HEK293T (cell line): ENCODE results near the gene TEX12.
"Not testable (repeated sequence)": the region's sequence is repeated elsewhere in the genome, so short reads cannot be mapped to it uniquely, and the experiment has no call there.

Experiments used
- CTCF ChIA-PET: fragments of 350-600 bp; formaldehyde crosslinking; extraction: SDS; loops from one replicate; lab custom pipeline; 2021; ENCODE audit warnings: antibody characterized with exemption, inconsistent platforms; lab: Yijun Ruan, JAX
- POLR2A ChIA-PET: fragments of 350-600 bp; formaldehyde crosslinking; extraction: SDS; loops from one replicate; lab custom pipeline; 2020; ENCODE audit warnings: antibody characterized with exemption, inconsistent platforms; lab: Yijun Ruan, JAX
- DNase-seq: peaks from one replicate; pipeline ENCODE4 v3.0.0; 2012; ENCODE audit warnings: mixed read lengths; ENCODE audit errors: extremely low spot score
- ARNT ChIP-seq: fragments of 450-650 bp; IDR thresholded peaks from 2 replicates; pipeline ENCODE4 v1.6.1; 2017; ENCODE audit warnings: mild to moderate bottlenecking
- BHLHE40 ChIP-seq: fragments of 450-650 bp; IDR thresholded peaks from 2 replicates; pipeline ENCODE4 v1.6.1; 2016; ENCODE audit warnings: mild to moderate bottlenecking, moderate library complexity, borderline replicate concordance
- CTBP1 ChIP-seq: fragments of 450-650 bp; IDR thresholded peaks from 2 replicates; pipeline ENCODE4 v1.6.1; 2016; ENCODE audit warnings: borderline replicate concordance
- ELF4 ChIP-seq: fragments of 450-650 bp; IDR thresholded peaks from 2 replicates; pipeline ENCODE4 v1.6.1; 2017; ENCODE audit warnings: antibody characterized with exemption
- FOXA1 ChIP-seq: fragments of 450-650 bp; IDR thresholded peaks from 2 replicates; pipeline ENCODE4 v1.6.1; 2016; ENCODE audit warnings: mild to moderate bottlenecking
- FOXK2 ChIP-seq: fragments of 450-650 bp; IDR thresholded peaks from 2 replicates; pipeline ENCODE4 v1.6.1; 2016; ENCODE audit warnings: mild to moderate bottlenecking
- FOXM1 ChIP-seq: fragments of 450-650 bp; IDR thresholded peaks from 2 replicates; pipeline ENCODE4 v1.6.1; 2017; ENCODE audit warnings: mild to moderate bottlenecking, borderline replicate concordance
- HDGF ChIP-seq: fragments of 450-650 bp; IDR thresholded peaks from 2 replicates; pipeline ENCODE4 v1.6.1; 2017; ENCODE audit warnings: antibody characterized with exemption, borderline replicate concordance
- L3MBTL2 ChIP-seq: fragments of 450-650 bp; conservative IDR thresholded peaks from 2 replicates; pipeline ENCODE4 v1.6.1; 2016; ENCODE audit warnings: mild to moderate bottlenecking
- LEF1 ChIP-seq: fragments of 450-650 bp; IDR thresholded peaks from 2 replicates; pipeline ENCODE4 v1.6.1; 2017; ENCODE audit warnings: mild to moderate bottlenecking, borderline replicate concordance
- NFRKB ChIP-seq: fragments of 450-650 bp; IDR thresholded peaks from 2 replicates; pipeline ENCODE4 v1.6.1; 2016; ENCODE audit warnings: mild to moderate bottlenecking, moderate library complexity
- PKNOX1 ChIP-seq: fragments of 450-650 bp; IDR thresholded peaks from 2 replicates; pipeline ENCODE4 v1.6.1; 2016
- SP1 ChIP-seq: fragments of 450-650 bp; IDR thresholded peaks from 2 replicates; pipeline ENCODE4 v1.6.1; 2017
- SUZ12 ChIP-seq: fragments of 450-650 bp; IDR thresholded peaks from 2 replicates; pipeline ENCODE4 v1.6.1; 2016; ENCODE audit warnings: mild to moderate bottlenecking
- TARDBP ChIP-seq: fragments of 450-650 bp; IDR thresholded peaks from 2 replicates; pipeline ENCODE4 v1.6.1; 2016
- ZNF384 ChIP-seq: fragments of 450-650 bp; IDR thresholded peaks from 2 replicates; pipeline ENCODE4 v1.6.1; 2016

Gene TEX12

GRCh38 chr11:112186304-112186703 lies 19.1 kb downstream of the TEX12 start:
- no peak for TF ChIP-seq ARNT
- no peak for TF ChIP-seq SUZ12
- no peak for TF ChIP-seq BHLHE40
- TF ChIP-seq TARDBP: no peak
- no peak for TF ChIP-seq L3MBTL2
- TF ChIP-seq LEF1: no peak
- TF ChIP-seq ZNF384: no peak
- no peak for TF ChIP-seq PKNOX1
- no peak for TF ChIP-seq SP1
- no peak for TF ChIP-seq ELF4
- no peak for TF ChIP-seq NFRKB
- no peak for TF ChIP-seq CTBP1
- TF ChIP-seq HDGF: no peak
- no peak for TF ChIP-seq FOXM1
- POLR2A ChIA-PET: no interaction called here
- CTCF ChIA-PET: interaction anchor here (1.0 kb wide), 1 partner anchor 11 kb away, joined by 3 read pairs; the partner anchor contains the start of gene BCO2
- DNase-seq: no peak

- POLR2A ChIA-PET, CTCF ChIA-PET, DNase-seq: not testable (repeated sequence)
Observed at GRCh38 chr11:112195113-112195512, 27.9 kb downstream of the TEX12 start.

GRCh38 chr11:112195951-112196351 lies 28.8 kb downstream of the TEX12 start:
- ChIA-PET POLR2A (no interaction called here), CTCF (interaction anchor here (0.7 kb wide), 2 partner anchors 21 to 1889 kb away, joined by 3 read pairs; partner anchors contain the start of gene BCO2)
- no peak for TF ChIP-seq SUZ12
- no peak for TF ChIP-seq ELF4
- no peak for TF ChIP-seq L3MBTL2
- no peak for TF ChIP-seq FOXK2
- TF ChIP-seq HDGF: no peak
- TF ChIP-seq NFRKB: no peak
- TF ChIP-seq SP1: no peak
- TF ChIP-seq CTBP1: no peak
- DNase-seq: no peak

- CTCF ChIA-PET: interaction anchor here (0.7 kb wide), 1 partner anchor 1888 kb away, joined by 3 read pairs; no protein-coding TSS in a partner anchor
- POLR2A ChIA-PET: no interaction called here
- no peak for TF ChIP-seq ELF4
- TF ChIP-seq HDGF: no peak
- no peak for TF ChIP-seq FOXM1
- no peak for TF ChIP-seq SUZ12
- no peak for TF ChIP-seq L3MBTL2
- TF ChIP-seq PKNOX1: no peak
- TF ChIP-seq ZNF384: no peak
- no peak for TF ChIP-seq TARDBP
- no peak for DNase-seq
Observed at GRCh38 chr11:112196519-112197087, 29.4 kb downstream of the TEX12 start.

- CTCF ChIA-PET, DNase-seq, POLR2A ChIA-PET: not testable (repeated sequence)
Observed at GRCh38 chr11:112199101-112199500, 31.9 kb downstream of the TEX12 start.

- DNase-seq: no peak
- POLR2A ChIA-PET: no interaction called here
- CTCF ChIA-PET: interaction anchor here (0.6 to 0.8 kb wide), 2 partner anchors 79 to 914 kb away, joined by 3 to 8 read pairs; no protein-coding TSS in a partner anchor
- TF ChIP-seq ELF4 (no peak), FOXK2 (no peak), HDGF (no peak), L3MBTL2 (no peak), ZNF384 (no peak), NFRKB (no peak), LEF1 (no peak), BHLHE40 (no peak), TARDBP (no peak), CTBP1 (no peak), FOXM1 (no peak), FOXA1 (no peak), PKNOX1 (no peak), SP1 (no peak), SUZ12 (no peak), ARNT (no peak)
Observed at GRCh38 chr11:112200252-112200651, 33.1 kb downstream of the TEX12 start.

- CTCF ChIA-PET: interaction anchor here (0.6 kb wide), 1 partner anchor 11 kb away, joined by 3 read pairs; no protein-coding TSS in a partner anchor
- TF ChIP-seq PKNOX1 (no peak), SP1 (no peak), LEF1 (no peak), FOXM1 (no peak), NFRKB (no peak), TARDBP (no peak), SUZ12 (no peak), ELF4 (no peak)
Observed at GRCh38 chr11:112206071-112206470, 38.9 kb downstream of the TEX12 start.

More at GRCh38 chr11:112206071-112206470, 38.9 kb downstream of the TEX12 start:
- POLR2A ChIA-PET: no interaction called here
- DNase-seq: no peak
